ENCODE results near the gene SLIT1.

SLIT1 gene

DNA sequence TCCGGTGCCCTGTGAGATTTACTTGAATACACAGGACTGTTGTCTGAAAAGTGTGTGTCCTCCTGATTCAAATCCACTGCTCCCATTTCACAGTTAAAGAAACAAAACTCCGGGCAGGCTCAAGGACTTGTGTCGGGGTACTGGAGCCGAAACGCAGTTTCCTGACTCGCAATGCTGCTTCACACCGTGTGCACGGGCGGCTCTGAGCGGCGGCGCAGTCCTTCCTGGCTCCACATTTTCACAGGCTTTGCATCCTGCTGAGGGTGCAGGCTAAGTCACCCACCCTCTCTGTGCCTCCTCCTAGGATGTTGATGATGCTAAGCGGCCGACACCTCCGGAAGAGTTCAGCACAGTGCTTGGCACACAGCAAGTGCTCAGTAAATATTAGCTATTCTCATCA lies 65.4 kb downstream of the SLIT1 start:
- TF ChIP-seq, protein P1, sequence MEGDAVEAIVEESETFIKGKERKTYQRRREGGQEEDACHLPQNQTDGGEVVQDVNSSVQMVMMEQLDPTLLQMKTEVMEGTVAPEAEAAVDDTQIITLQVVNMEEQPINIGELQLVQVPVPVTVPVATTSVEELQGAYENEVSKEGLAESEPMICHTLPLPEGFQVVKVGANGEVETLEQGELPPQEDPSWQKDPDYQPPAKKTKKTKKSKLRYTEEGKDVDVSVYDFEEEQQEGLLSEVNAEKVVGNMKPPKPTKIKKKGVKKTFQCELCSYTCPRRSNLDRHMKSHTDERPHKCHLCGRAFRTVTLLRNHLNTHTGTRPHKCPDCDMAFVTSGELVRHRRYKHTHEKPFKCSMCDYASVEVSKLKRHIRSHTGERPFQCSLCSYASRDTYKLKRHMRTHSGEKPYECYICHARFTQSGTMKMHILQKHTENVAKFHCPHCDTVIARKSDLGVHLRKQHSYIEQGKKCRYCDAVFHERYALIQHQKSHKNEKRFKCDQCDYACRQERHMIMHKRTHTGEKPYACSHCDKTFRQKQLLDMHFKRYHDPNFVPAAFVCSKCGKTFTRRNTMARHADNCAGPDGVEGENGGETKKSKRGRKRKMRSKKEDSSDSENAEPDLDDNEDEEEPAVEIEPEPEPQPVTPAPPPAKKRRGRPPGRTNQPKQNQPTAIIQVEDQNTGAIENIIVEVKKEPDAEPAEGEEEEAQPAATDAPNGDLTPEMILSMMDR (conservative IDR thresholded peaks at IDR 0.05; ENCODE audit: low read length) = no peak
- H3K4me3 ChIP-seq (ENCODE audit: low read length) = no peak overlapping the region
- DNase-seq (ENCODE audit: low read depth) = no peak

DNA sequence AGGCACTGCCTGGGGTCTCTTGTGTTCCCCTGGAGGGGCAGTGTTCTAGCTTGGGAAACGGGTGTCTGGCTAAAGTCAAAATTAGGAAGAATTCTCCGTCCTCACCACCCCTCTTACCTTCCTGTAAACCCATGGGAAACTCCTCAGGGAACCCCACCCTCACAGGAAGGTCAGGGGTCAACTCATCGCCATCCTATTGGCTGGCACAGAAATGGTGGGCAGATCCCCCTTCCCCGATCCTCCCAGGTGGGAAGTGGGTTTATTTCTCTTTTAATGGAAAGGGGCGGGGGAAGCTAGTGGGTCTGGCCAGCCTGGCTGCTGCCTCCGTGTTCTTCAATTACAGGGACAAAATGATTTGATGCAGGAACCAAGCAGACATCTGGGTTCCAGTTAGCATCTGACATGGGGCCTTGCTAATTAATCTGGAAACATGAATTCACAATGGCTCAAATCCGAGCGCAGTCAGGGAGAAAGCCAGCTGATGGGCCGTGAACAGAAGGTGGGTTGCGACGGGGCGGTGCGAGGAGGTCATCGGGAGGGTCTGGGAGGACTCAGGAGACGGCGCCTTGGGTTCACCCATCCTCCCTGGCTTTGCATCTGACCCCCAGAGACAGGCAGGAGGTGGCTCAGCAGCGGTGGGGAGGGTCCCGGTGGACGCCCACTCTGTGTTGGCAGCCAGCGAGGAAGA lies 66.6 kb downstream of the SLIT1 start:
- TF ChIP-seq, protein P1 (conservative IDR thresholded peaks at IDR 0.05; ENCODE audit: low read length) = no peak
- H3K4me3 ChIP-seq (ENCODE audit: low read length) = no peak overlapping the region
- DNase-seq (ENCODE audit: low read depth) = no peak

DNA sequence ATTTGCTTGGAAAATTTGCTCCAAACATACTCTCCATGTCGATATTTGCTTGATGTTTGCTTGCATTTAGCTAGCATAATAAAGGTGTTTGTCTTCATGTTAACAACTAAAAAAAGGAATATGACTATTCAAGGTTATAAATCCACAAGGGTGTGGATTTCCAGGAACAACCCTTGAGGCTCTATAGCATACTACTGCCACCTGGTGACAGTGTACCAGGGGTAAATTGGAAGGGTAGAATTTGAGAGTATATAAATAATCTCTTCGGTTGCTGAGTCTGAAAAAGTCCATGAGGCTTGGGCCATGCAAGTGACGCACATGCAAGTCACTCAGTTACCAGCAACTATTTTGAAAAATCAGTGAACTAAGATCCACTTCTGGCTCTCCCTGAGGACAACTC lies 68.4 kb downstream of the SLIT1 start:
- TF ChIP-seq, protein P1 (conservative IDR thresholded peaks at IDR 0.05; ENCODE audit: low read length) = peak; percentile 36
- DNase-seq (ENCODE audit: low read depth) = no peak

DNA sequence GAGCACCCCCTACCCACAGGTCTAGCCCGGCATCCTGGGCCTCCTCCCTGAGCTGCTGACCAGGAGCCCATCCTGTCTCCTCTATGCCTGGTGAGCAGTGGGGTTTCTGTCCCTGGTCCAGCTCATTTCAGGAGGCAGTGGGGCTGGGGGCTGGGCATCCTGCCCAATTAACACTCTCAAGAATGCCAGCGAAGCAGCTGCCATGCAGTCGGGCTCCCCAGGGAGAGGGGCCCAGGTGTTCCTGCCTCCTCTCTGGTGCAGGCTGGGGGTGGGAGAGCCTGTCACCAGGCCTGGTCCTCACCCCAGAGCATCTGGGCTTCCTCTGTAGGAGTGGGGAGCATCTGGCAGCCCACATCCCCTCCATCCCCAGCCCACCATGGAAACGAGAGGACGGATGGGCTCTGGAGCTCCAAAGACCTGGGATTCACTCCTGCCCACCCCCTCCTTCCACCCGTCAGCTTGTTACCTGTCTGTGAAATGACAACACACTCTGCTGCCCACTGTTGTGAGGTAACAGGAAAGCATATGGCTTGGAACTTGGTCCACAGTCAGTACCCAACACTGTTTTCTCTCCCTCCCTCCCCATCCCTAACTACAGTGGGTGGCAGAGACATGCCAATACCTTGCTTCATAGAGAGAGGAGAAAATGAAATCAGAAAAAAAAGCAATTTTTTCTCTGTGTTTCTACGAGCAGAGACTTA lies 69.1 kb downstream of the SLIT1 start:
- no peak for DNase-seq (ENCODE audit: low read depth)
- TF ChIP-seq, protein P1 (conservative IDR thresholded peaks at IDR 0.05; ENCODE audit: low read length) = no peak
- no peak overlapping the region for H3K4me3 ChIP-seq (ENCODE audit: low read length)

More for the DNA sequence above, 68.4 kb downstream of the SLIT1 start:
- H3K4me3 ChIP-seq (ENCODE audit: low read length) = no peak overlapping the region

DNA sequence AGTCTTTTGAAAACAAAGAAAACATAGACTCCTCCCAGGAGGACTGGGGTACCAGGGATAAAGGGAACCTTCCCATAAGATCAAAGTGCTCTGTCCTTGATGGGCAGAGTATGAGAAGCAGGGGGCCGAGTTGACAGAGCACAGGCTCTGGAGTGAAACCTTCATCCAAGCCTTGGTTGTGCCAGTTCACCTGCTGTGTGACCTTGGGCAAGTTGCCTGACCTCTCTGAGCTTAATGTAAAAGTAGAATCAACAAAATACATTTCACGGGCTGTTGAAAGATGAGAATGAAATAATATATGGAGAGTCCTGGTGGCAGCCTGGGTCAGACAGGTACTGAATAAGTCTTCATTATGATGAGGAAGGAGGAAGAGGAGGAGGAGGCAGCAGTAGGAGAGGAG lies 69.9 kb downstream of the SLIT1 start:
- no peak overlapping the region for H3K4me3 ChIP-seq (ENCODE audit: low read length)
- DNase-seq (ENCODE audit: low read depth) = no peak
- TF ChIP-seq, protein P1 (conservative IDR thresholded peaks at IDR 0.05; ENCODE audit: low read length) = no peak

DNA sequence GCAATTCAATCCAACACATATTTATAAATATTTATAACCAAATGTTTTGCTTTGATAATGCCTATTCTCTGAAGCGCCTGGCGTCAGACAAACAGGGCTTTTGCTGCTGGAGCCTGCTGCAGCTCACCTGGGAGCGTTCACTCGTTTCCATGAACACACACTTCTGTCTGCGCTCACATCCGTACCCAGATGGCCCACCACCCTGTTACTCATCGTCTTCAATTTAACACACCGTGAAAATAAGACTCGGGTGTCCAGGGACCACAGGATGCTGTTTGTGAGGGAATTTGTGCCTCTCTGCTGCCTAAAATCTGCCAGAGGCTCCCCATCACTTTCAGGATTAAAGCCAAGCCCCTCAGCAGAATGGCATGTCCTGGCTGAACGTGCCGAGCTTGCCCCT lies 74.1 kb downstream of the SLIT1 start:
- DNase-seq (ENCODE audit: low read depth) = no peak
- no peak overlapping the region for H3K4me3 ChIP-seq (ENCODE audit: low read length)
- TF ChIP-seq, protein P1 (conservative IDR thresholded peaks at IDR 0.05; ENCODE audit: low read length) = no peak

DNA sequence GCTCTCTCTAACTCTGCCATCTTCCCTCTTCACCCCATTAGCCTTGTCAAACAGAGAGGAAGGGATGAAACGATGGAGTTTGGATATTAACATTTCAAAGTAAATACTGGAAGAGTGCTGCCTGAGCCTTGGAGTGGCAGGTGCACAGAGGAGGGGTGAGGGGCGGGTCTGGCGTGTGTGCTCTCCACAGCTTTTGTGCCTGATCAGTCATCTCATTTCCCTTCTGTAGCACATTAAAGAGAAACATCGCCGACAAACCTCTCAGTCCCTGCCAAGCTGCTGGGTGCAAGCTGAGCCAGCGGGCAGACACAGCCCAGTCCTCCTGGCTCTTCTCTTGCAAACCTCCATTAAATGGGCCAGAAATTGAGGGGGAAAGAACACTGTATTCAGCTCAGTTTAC lies 76.2 kb downstream of the SLIT1 start:
- no peak for DNase-seq (ENCODE audit: low read depth)

More for the DNA sequence above, 76.2 kb downstream of the SLIT1 start:
- TF ChIP-seq, protein P1 (conservative IDR thresholded peaks at IDR 0.05; ENCODE audit: low read length) = no peak
- H3K4me3 ChIP-seq (ENCODE audit: low read length) = no peak overlapping the region
